ENCODE measurements around the gene HSP90B1. TPM values are rescaled to one million over a fixed set of nuclear protein-coding genes. Genes with fewer than 3 reads are reported as not detected.

The HSP90B1 gene
- total and polyA plus RNA-seq, 11 donors: 166 to 1,036 (median 337) TPM

- Histone ChIP-seq H3K4me3 (no peak overlapping the region), H3K27me3 (no peaks in the 10 kb centered on the region), H3K36me3 (no peaks in the 10 kb centered on the region), H3K4me1 (peaks cover 0 to 4% (median 0%) of the 10 kb centered on the region in 12 donors), H3K27ac (no peak overlapping the region), H3K9me3 (no peaks in the 10 kb centered on the region)
- intact Hi-C loops (cut with DNase I): no loop called here
- no peak for TF ChIP-seq POLR2A (IDR thresholded peaks at IDR 0.05)
- TF ChIP-seq, protein P1, sequence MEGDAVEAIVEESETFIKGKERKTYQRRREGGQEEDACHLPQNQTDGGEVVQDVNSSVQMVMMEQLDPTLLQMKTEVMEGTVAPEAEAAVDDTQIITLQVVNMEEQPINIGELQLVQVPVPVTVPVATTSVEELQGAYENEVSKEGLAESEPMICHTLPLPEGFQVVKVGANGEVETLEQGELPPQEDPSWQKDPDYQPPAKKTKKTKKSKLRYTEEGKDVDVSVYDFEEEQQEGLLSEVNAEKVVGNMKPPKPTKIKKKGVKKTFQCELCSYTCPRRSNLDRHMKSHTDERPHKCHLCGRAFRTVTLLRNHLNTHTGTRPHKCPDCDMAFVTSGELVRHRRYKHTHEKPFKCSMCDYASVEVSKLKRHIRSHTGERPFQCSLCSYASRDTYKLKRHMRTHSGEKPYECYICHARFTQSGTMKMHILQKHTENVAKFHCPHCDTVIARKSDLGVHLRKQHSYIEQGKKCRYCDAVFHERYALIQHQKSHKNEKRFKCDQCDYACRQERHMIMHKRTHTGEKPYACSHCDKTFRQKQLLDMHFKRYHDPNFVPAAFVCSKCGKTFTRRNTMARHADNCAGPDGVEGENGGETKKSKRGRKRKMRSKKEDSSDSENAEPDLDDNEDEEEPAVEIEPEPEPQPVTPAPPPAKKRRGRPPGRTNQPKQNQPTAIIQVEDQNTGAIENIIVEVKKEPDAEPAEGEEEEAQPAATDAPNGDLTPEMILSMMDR (IDR thresholded peaks at IDR 0.05): no peak
- ATAC-seq (no peak), DNase-seq (no peak)
These were observed 22.0 kb upstream of the HSP90B1 start for GRCh38 chr12:103908246-103908541.

GRCh38 chr12:103908877-103909276 lies 21.3 kb upstream of the HSP90B1 start:
- ATAC-seq (no peak), DNase-seq (no peak)

DNA sequence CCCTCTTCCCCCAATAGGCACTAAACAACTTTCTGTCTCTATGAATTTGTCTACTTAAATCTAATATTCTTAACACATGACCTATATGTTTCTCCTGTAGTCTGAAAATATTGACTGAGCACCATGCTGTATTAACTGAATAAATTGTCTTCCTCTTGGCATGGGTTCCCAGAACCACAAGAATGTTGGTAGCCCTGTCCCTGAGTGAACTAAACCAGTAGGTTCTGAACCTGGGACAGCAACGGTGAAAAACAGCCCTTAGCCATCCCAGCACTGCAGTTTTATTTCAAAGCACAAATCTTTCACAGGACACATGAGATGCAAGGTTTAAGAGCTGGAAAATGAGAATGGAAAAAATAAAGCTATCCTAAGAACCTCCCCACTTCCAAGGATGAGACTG lies 20.4 kb upstream of the HSP90B1 start:
- Histone ChIP-seq H3K4me3 (no peak overlapping the region), H3K4me1 (peaks cover 0 to 4% (median 0%) of the 10 kb centered on the region in 12 donors), H3K9me3 (no peaks in the 10 kb centered on the region), H3K27me3 (no peaks in the 10 kb centered on the region), H3K36me3 (no peaks in the 10 kb centered on the region), H3K27ac (no peak overlapping the region)
- 63 to 91% (median 85%) methylated on average over 1 of the region's 1 CpG for WGBS, 4 donors
- intact Hi-C loops (cut with DNase I): no loop called here
- no peak for ATAC-seq
- TF ChIP-seq, protein P1 (IDR thresholded peaks at IDR 0.05): no peak
- no peak for TF ChIP-seq POLR2A (IDR thresholded peaks at IDR 0.05)
- no peak for DNase-seq

More at GRCh38 chr12:103908877-103909276, 21.3 kb upstream of the HSP90B1 start:
- Histone ChIP-seq H3K27ac (no peak overlapping the region), H3K4me3 (no peak overlapping the region), H3K27me3 (no peaks in the 10 kb centered on the region), H3K36me3 (no peaks in the 10 kb centered on the region), H3K4me1 (peaks cover 0 to 4% (median 0%) of the 10 kb centered on the region in 12 donors), H3K9me3 (no peaks in the 10 kb centered on the region)
- TF ChIP-seq, protein P1 (IDR thresholded peaks at IDR 0.05): no peak
- TF ChIP-seq POLR2A (IDR thresholded peaks at IDR 0.05): no peak
- intact Hi-C loops (cut with DNase I): no loop called here
- 15 to 23% (median 21%) methylated on average over 2 of the region's 2 CpGs for WGBS, 4 donors

GRCh38 chr12:103912069-103912468 lies 18.1 kb upstream of the HSP90B1 start:
- H3K36me3 ChIP-seq: no peaks in the 10 kb centered on the region
- H3K27ac ChIP-seq: no peak overlapping the region
- H3K9me3 ChIP-seq: peaks cover 0 to 3% (median 0%) of the 10 kb centered on the region in 12 donors
- H3K4me1 ChIP-seq: peaks cover 0 to 4% (median 0%) of the 10 kb centered on the region in 12 donors
- WGBS, 4 donors: 60 to 81% (median 73%) methylated on average over 1 of the region's 1 CpG
- no peak overlapping the region for H3K4me3 ChIP-seq
- DNase-seq (no peak), ATAC-seq (no peak)
- TF ChIP-seq, protein P1 (IDR thresholded peaks at IDR 0.05): no peak
- TF ChIP-seq POLR2A (IDR thresholded peaks at IDR 0.05): no peak
- no peaks in the 10 kb centered on the region for H3K27me3 ChIP-seq
- intact Hi-C loops (cut with DNase I): no loop called here

All from heart left ventricle (tissue), 16 donors.